ENCODE results near the gene YTHDF2. TPM values are rescaled to one million over a fixed set of nuclear protein-coding genes. Genes with fewer than 3 reads are reported as not detected.

YTHDF2 gene
- total and polyA plus RNA-seq, 8 donors: 9.9 to 50.5 (median 28.0) TPM

- 10 to 17% (median 13%) methylated on average over 10 to 15 of the region's 15 CpGs for WGBS, 5 donors
Observed at GRCh38 chr1:28735961-28736449, 735 bp upstream of the YTHDF2 start.

GRCh38 chr1:28737307-28738132 is 780 bp downstream of the YTHDF2 start:
- 0 to 1% (median 1%) methylated on average over 41 to 53 of the region's 53 CpGs for WGBS, 5 donors
- H3K27me3 ChIP-seq: no peaks in the 10 kb centered on the region
- DNase-seq: peak; percentile 48 to 78
- H3K36me3 ChIP-seq: peaks cover 21 to 44% (median 43%) of the 10 kb centered on the region in 4 donors
- H3K9me3 ChIP-seq: no peaks in the 10 kb centered on the region
- H3K4me3 ChIP-seq: peak overlapping the region; percentile 94 to 96 (median 95)
- intact Hi-C loops (cut with DNase I; ENCODE audit: low total_unique reads): loop anchor here (10.0 kb wide), 1 partner anchor 63 kb away; no protein-coding TSS in a partner anchor
- TF ChIP-seq EP300 (IDR thresholded peaks at IDR 0.05): no peak
- TF ChIP-seq POLR2AphosphoS5 (IDR thresholded peaks at IDR 0.05): no peak
- no peak for TF ChIP-seq CTCF (IDR thresholded peaks at IDR 0.05)
- no peak for TF ChIP-seq POLR2A (IDR thresholded peaks at IDR 0.05)
- H3K27ac ChIP-seq: peak overlapping the region; percentile 94 to 99 (median 96)
- H3K4me1 ChIP-seq: peaks cover 34 to 59% (median 52%) of the 10 kb centered on the region in 4 donors

More at GRCh38 chr1:28735961-28736449, 735 bp upstream of the YTHDF2 start:
- peaks cover 26 to 44% (median 42%) of the 10 kb centered on the region in 4 donors for H3K4me1 ChIP-seq
- TF ChIP-seq EP300 (IDR thresholded peaks at IDR 0.05) (no peak), CTCF (IDR thresholded peaks at IDR 0.05) (no peak), POLR2A (IDR thresholded peaks at IDR 0.05) (no peak)
- peaks cover 7 to 29% (median 28%) of the 10 kb centered on the region in 4 donors for H3K36me3 ChIP-seq
- DNase-seq: peak in 1 of 2 donors; percentile 20
- no peaks in the 10 kb centered on the region for H3K27me3 ChIP-seq
- intact Hi-C loops (cut with DNase I; ENCODE audit: low total_unique reads): loop anchor here (10.0 kb wide), 1 partner anchor 61 kb away; no protein-coding TSS in a partner anchor
- H3K27ac ChIP-seq: peak overlapping the region; percentile 90 to 99 (median 96)
- H3K9me3 ChIP-seq: no peaks in the 10 kb centered on the region
- H3K4me3 ChIP-seq: peak overlapping the region; percentile 94 to 96 (median 95)

- DNase-seq: no peak
- no peak for TF ChIP-seq POLR2A (IDR thresholded peaks at IDR 0.05)
- TF ChIP-seq CTCF (IDR thresholded peaks at IDR 0.05): no peak
- no peak for TF ChIP-seq POLR2AphosphoS5 (IDR thresholded peaks at IDR 0.05)
- no peak for TF ChIP-seq EP300 (IDR thresholded peaks at IDR 0.05)
- intact Hi-C loops (cut with DNase I; ENCODE audit: low total_unique reads): no loop called here
- H3K4me3 ChIP-seq: peak overlapping the region in 2 of 4 donors; percentile 3 to 23
- H3K9me3 ChIP-seq: no peaks in the 10 kb centered on the region
- H3K27me3 ChIP-seq: no peaks in the 10 kb centered on the region
- peaks cover 46 to 70% (median 69%) of the 10 kb centered on the region in 4 donors for H3K36me3 ChIP-seq
- no peak overlapping the region for H3K27ac ChIP-seq
- peaks cover 50 to 81% (median 70%) of the 10 kb centered on the region in 4 donors for H3K4me1 ChIP-seq
Observed at GRCh38 chr1:28740118-28740517, 3.4 kb downstream of the YTHDF2 start.

GRCh38 chr1:28744184-28744583 is 7.4 kb downstream of the YTHDF2 start:
- Histone ChIP-seq H3K9me3 (no peaks in the 10 kb centered on the region), H3K4me1 (peaks cover 72 to 97% (median 83%) of the 10 kb centered on the region in 4 donors), H3K27me3 (no peaks in the 10 kb centered on the region), H3K4me3 (peak overlapping the region in 2 of 4 donors; percentile 14 to 18), H3K36me3 (peaks cover 46 to 87% (median 77%) of the 10 kb centered on the region in 4 donors), H3K27ac (no peak overlapping the region)
- TF ChIP-seq CTCF (IDR thresholded peaks at IDR 0.05) (no peak), POLR2AphosphoS5 (IDR thresholded peaks at IDR 0.05) (no peak), EP300 (IDR thresholded peaks at IDR 0.05) (no peak), POLR2A (IDR thresholded peaks at IDR 0.05) (no peak)
- intact Hi-C loops (cut with DNase I; ENCODE audit: low total_unique reads): no loop called here
- DNase-seq: no peak
- 57 to 66% (median 65%) methylated on average over 4 of the region's 4 CpGs for WGBS, 5 donors
